OCI-LY7 (cell line): ENCODE measurements around the gene AIP. TPM values are rescaled to one million over a fixed set of nuclear protein-coding genes. Genes with fewer than 3 reads are reported as not detected.

Experiments
- BruUV-seq: library from RNA; stranded (reverse); fragments of 400-500 nt; replicated peaks from 2 replicates; lab custom pipeline; 2021; lab: Mats Ljungman, UMichigan
- CTCF ChIA-PET: fragments of 300-600 bp; sonication (Branson Sonifier 250); formaldehyde crosslinking; loops from one replicate; lab custom pipeline; 2022; ENCODE audit warnings: antibody characterized with exemption; ENCODE audit not compliant: unreplicated experiment; lab: Charles Lee
- POLR2A ChIA-PET: fragments of 300-600 bp; sonication (Branson Sonifier 250); formaldehyde crosslinking; loops from one replicate; lab custom pipeline; 2022; ENCODE audit warnings: antibody characterized with exemption; lab: Charles Lee
- DNase-seq: peaks from one replicate; pipeline ENCODE4 v3.0.0-alpha.2; 2015; ENCODE audit warnings: low spot score
- H2AFZ ChIP-seq: fragments of 200-600 bp; sonication (generic), shearing (Covaris generic); 2 replicates; pipeline ENCODE4 v1.6.1; 2014; ENCODE audit warnings: mild to moderate bottlenecking, antibody characterized with exemption, low read length, moderate library complexity
- H3K27ac ChIP-seq: fragments of 200-600 bp; sonication (generic); 2 replicates; pipeline ENCODE4 v1.5.1; 2014; ENCODE audit warnings: mixed run types, low read depth, mild to moderate bottlenecking, moderate library complexity, low read length, inconsistent platforms; ENCODE audit not compliant: poor library complexity, severe bottlenecking
- H3K36me3 ChIP-seq: fragments of 200-600 bp; sonication (generic); 2 replicates; pipeline ENCODE4 v1.6.1; 2014; ENCODE audit warnings: mild to moderate bottlenecking, antibody characterized with exemption, low read length, moderate library complexity, mixed read lengths; ENCODE audit not compliant: insufficient read depth
- H3K4me1 ChIP-seq: fragments of 200-600 bp; sonication (generic); 2 replicates; pipeline ENCODE4 v1.5.1; 2014; ENCODE audit warnings: mild to moderate bottlenecking, low read length; ENCODE audit not compliant: insufficient read depth, poor library complexity, severe bottlenecking
- H3K4me2 ChIP-seq: fragments of 200-600 bp; sonication (generic); 2 replicates; pipeline ENCODE4 v1.6.1; 2014; ENCODE audit warnings: mild to moderate bottlenecking, low read length
- H3K4me3 ChIP-seq: fragments of 200-600 bp; sonication (generic); 2 replicates; pipeline ENCODE4 v1.5.1; 2014; ENCODE audit warnings: mild to moderate bottlenecking, low read depth, low read length; ENCODE audit not compliant: poor library complexity, severe bottlenecking
- H3K79me2 ChIP-seq: fragments of 200-600 bp; sonication (generic); 2 replicates; pipeline ENCODE4 v1.6.1; 2016; ENCODE audit warnings: low read depth, mild to moderate bottlenecking, low read length, moderate library complexity, mixed read lengths; ENCODE audit not compliant: insufficient read depth
- H3K9me2 ChIP-seq: fragments of 200-600 bp; sonication (generic); 2 replicates; pipeline ENCODE4 v1.6.1; 2016; ENCODE audit warnings: mild to moderate bottlenecking, low read length, mixed read lengths; ENCODE audit not compliant: insufficient read depth
- H3K9me3 ChIP-seq: fragments of 200-600 bp; sonication (generic); 2 replicates; pipeline ENCODE4 v1.6.1; 2014; ENCODE audit warnings: mild to moderate bottlenecking, mixed run types, low read length, mixed read lengths
- H4K20me1 ChIP-seq: fragments of 200-600 bp; sonication (generic); 2 replicates; pipeline ENCODE4 v1.6.1; 2014; ENCODE audit warnings: mild to moderate bottlenecking, antibody characterized with exemption, low read length, moderate library complexity, mixed read lengths; ENCODE audit not compliant: insufficient read depth
- CTCF ChIP-seq: fragments of 200-600 bp; sonication (generic); conservative IDR thresholded peaks from 2 replicates; pipeline ENCODE4 v1.5.1; 2014; ENCODE audit warnings: mild to moderate bottlenecking, antibody characterized with exemption, low read length, moderate library complexity, mixed read lengths
- EZH2phosphoT487 ChIP-seq: fragments of 200-600 bp; sonication (generic); IDR thresholded peaks from 2 replicates; pipeline ENCODE4 v1.6.1; 2018; ENCODE audit warnings: low read depth, borderline replicate concordance, mild to moderate bottlenecking, mixed run types, antibody characterized with exemption, low read length, moderate library complexity, mixed read lengths
- intact Hi-C: fragments of 100-400 bp; cut with micrococcal nuclease; formaldehyde crosslinking; loops from one replicate; pipeline ENCODE4 v1.10.0; 2022; ENCODE audit not compliant: unreplicated experiment
- total RNA-seq, 2 experiments: library from RNA; depleted of rRNA in 1 of 2; stranded (reverse); fragments of >200 nt in 1 of 2; shearing (Covaris generic) in 1 of 2; gene quantifications; 2 replicates each; pipeline ENCODE4 v1.2.3, GENCODE V29; 2014 to 2022

Gene AIP
- total RNA-seq, 2 experiments from 2014 or later = 112 to 125 TPM

- ChIA-PET CTCF (no interaction called here), POLR2A (interaction anchor here (1.1 kb wide), 2 partner anchors 8 to 13 kb away, joined by 3 to 7 read pairs; partner anchors contain the start of gene PTPRCAP)
- no peaks in the 10 kb centered on the region for H3K9me2 ChIP-seq
- H3K4me3 ChIP-seq = peak overlapping the region; percentile 69
- H3K27ac ChIP-seq = peak overlapping the region; percentile 94
- intact Hi-C loops = no loop called here
- no peaks in the 10 kb centered on the region for H4K20me1 ChIP-seq
- no peak for DNase-seq
- H3K79me2 ChIP-seq = no peaks in the 10 kb centered on the region
- no peak for TF ChIP-seq EZH2phosphoT487
- no peak for TF ChIP-seq CTCF
- peaks cover 3% of the 10 kb centered on the region; the same call in 1 of the 2 replicates for H3K36me3 ChIP-seq
- H3K9me3 ChIP-seq = no peaks in the 10 kb centered on the region
- no TSS peak for BruUV-seq
- peaks cover 87% of the 10 kb centered on the region for H3K4me1 ChIP-seq
- no peak overlapping the region for H2AFZ ChIP-seq
- H3K4me2 ChIP-seq = peak overlapping the region; percentile 82
These were observed 37.3 kb upstream of the AIP start for GRCh38 chr11:67445515-67445914.

GRCh38 chr11:67448220-67448609 is 34.6 kb upstream of the AIP start:
- no peak overlapping the region for H3K27ac ChIP-seq
- DNase-seq = no peak
- intact Hi-C loops = no loop called here
- no peaks in the 10 kb centered on the region for H4K20me1 ChIP-seq
- H3K4me3 ChIP-seq = no peak overlapping the region
- no peaks in the 10 kb centered on the region for H3K9me3 ChIP-seq
- H3K36me3 ChIP-seq = no peaks in the 10 kb centered on the region
- no peak overlapping the region for H2AFZ ChIP-seq
- ChIA-PET POLR2A (interaction anchor here (2.9 to 3.9 kb wide), 2 partner anchors 11 to 12 kb away, joined by 18 to 37 read pairs; partner anchors contain the start of gene PTPRCAP), CTCF (no interaction called here)
- no peak overlapping the region for H3K4me2 ChIP-seq
- no peaks in the 10 kb centered on the region for H3K79me2 ChIP-seq
- TF ChIP-seq EZH2phosphoT487 (no peak), CTCF (no peak)
- BruUV-seq = no TSS peak
- H3K4me1 ChIP-seq = peaks cover 74% of the 10 kb centered on the region
- H3K9me2 ChIP-seq = no peaks in the 10 kb centered on the region
